Hypothalamus (tissue), 51 donors: ENCODE results near the gene HECTD4.
A peak's percentile ranks its signal among the peaks of the same experiment; 100 is the strongest.
"Not testable (repeated sequence)": the region's sequence is repeated elsewhere in the genome, so short reads cannot be mapped to it uniquely, and the experiment has no call there.

ENCODE experiments used
- DNase-seq, 51 donors: peaks; one replicate each; lab custom pipeline; 2025; lab: John Stamatoyannopoulos, UW

The HECTD4 gene, protein sequence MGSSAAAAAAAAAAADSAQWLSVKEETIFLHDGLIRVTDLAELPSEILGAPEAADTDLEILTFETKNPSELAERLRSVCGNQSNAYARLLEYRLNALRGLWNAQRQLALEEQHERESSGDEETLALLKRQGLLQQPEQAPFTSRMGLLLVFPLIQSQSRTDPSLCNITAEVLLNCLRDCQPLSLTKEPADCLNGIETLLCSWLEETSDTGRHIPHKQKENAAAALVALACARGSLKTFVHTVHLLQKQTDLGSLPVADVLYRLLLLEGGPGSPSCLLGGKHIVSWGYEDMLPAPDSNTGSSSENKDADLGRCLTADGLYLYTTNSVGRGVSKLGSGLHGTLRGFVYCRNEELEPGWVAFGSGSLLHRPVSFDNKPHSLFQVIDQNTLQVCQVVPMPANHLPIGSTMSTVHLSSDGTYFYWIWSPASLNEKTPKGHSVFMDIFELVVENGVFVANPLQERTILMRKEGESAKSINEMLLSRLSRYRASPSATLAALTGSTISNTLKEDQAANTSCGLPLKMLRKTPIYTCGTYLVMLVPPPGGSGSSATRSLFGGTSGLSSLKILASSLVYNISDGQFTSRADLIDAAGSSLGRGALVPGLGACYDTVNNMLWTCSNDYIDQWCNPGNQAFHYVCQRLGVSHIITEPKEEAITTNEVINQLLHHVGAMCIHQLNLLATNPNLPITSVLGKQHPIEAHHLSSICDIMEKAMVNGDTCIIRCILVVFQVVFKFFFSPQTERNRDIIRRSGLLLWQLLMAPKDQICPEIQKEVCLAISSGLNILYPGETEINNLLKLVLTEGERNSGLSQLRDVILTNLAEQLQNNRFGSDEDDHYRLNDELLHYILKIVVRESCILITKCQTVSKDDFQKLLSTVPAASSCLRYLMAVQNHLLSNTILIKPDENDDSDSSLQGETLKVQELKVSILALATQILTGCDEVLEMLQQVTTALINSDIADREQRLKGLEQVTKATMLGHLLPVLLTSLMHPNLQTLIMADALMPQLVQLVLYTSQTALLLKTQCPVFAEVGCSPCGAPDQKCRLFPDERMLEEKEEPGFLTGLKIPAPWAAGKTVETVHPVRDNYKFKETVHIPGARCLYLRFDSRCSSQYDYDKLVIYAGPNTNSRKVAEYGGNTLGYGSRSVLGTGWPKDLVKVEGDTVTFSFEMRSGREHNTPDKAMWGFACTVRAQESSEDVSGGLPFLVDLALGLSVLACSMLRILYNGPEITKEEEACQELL (N-terminal part only)

GRCh38 chr12:112381883-112382796 is at the start of gene HECTD4:
Gene HECTD4, minus strand, starts transcription at chr12:112382431. Its CDS starts 303 bp downstream, at chr12:112382128.
- peak; percentile 59 to 98 (median 88) for DNase-seq

GRCh38 chr12:112431965-112432364 is 49.7 kb upstream of the HECTD4 start:
- no peak for DNase-seq

DNA sequence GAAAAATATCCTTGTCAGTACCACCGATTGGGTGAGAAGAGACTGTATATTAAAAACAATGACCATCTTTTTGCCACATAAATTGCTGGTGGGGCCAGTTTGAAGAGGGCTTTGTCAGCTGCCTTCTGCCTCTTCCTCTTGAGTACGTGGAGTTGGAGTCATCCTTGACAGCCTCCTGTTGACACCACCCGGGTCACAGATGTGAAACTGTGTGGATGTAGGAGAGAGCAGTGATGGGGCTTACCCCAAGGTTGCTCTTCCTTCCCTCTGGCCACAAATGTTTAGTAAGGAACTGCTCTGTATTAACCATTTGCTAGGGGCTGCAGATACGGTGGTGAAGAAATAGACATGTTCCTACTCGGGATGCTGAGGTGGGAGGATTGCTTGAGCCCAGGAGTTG is 48.7 kb upstream of the HECTD4 start:
- no peak for DNase-seq

GRCh38 chr12:112427760-112428159 is 45.5 kb upstream of the HECTD4 start:
- DNase-seq: no peak

GRCh38 chr12:112425582-112426382 is 43.6 kb upstream of the HECTD4 start:
- DNase-seq: no peak

DNA sequence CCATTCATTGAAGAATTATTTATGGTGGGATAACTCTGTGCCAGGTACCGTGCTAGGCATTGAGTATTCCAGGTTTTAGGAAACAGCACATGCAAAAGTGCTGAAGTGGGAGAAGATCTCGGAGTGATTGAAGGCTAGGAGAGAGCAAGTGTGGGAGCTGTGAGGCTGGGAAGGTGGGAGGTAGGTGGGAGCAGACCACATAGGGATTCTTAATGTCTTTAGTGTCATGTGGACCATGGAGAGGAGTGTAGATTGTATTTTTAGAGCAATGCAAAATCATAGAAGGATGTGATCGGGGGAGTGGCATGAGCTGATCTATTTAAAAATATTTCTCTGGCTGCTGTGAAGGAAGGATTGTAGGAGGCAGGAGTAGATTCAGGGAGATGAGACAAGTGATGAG is 41.9 kb upstream of the HECTD4 start:
- DNase-seq: peak in 1 of 51 donors; percentile 25

DNA sequence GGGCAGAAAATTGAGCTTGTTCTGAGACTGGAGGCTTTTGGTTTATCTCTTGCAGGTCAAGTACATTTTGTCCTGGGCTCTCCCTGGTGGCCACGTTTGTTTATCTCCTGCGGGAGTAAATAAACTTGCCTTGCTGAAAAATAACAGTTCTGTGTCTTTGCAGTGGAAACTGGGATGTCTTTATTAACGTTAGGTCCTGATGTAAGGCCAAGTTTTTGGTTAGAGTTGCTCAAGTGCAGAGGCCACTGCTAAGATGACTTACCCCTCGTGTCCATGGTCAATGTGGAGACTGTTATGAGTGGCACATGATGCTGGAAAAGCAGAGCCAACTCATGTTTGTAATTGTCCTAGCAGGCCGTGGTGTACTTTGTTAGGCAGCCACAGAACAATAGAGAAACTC is 40.3 kb upstream of the HECTD4 start:
- peak in 33 of 51 donors; percentile 2 to 83 (median 35) for DNase-seq

DNA sequence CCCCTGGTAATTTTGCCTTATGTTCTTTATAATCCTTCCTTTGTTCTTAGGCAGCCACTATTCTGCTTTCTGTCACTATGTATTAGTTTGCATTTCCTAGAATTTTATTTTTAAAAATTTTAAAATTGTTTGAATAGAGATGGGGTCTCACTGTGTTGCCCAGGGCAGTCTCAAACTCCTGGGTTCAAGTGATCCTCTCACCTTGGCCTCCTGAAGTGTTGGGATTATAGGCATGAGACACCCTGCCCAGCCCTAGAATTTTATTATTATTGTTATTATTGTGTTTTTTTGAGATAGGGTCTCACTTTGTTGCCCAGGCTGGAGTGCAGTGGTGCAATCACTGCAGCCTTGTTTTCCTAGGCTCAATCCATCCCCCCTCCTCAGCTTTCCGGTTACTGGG is 39.1 kb upstream of the HECTD4 start:
- no peak for DNase-seq

GRCh38 chr12:112420740-112421139 is 38.5 kb upstream of the HECTD4 start:
- DNase-seq: no peak

DNA sequence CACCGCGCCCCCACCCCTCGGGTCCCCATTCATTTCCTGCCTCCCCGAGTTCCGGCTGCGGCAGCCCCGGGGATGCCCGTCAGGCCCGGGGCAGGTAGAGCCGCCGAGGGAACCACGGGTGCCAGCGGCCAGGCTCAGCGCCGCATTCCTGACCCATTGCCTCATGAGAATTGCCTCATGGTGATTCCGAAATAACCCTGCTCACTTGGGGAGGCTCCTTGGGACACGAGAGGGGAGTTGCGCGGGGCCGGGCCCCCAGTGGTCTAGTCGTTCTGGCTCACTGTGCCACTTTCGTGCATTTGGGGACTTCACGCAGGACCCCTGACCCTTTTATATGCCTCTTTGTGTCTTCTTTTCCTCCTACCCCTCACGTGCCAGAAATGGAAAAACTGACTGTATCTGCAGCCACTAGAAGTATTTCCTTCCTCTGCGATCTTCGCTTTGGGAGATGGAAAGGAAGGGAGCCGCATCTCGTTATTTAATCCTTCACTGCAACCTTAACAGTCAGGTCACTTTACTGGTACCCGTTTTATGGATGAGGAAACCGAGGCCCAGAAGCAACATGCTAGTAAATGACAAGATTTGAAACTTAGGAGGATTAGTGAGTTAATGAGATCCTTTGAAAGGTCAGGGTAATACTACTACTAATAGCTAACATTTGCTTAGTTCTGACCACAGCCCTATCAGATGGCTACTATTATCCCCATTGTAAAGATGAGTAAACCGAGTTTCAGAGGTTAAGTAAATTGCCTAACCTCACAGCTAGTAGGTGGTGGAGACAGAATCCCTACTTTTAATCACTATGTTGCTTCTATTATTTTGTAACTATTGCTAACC is 37.3 kb upstream of the HECTD4 start:
- peak in 12 of 51 donors; percentile 5 to 58 (median 40) for DNase-seq

- DNase-seq: peak; percentile 36 to 93 (median 83)
Observed at GRCh38 chr12:112418608-112419296, 36.5 kb upstream of the HECTD4 start, which contains the start of gene PTPN11. Gene PTPN11, plus strand, starts transcription at chr12:112418947. Its CDS starts 165 bp downstream, at chr12:112419112.

DNA sequence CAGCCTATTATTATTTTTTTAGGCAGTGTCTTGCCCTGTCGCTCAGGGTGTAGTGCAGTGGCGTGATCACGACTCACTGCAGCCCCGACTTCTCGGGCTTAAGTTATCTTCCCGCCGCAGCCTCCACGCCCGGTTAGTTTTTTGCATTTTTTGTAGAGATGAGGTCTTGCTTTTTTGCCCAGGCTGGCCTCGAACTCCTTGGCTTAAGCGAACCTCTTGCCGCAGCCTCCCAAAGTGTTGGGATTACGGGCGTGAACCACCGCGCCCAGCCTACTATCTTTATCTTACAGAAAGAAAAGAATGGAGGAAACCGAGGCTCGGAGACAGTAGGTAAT is 36.0 kb upstream of the HECTD4 start:
- DNase-seq: peak in 1 of 51 donors; percentile 54

GRCh38 chr12:112415457-112415856 is 33.2 kb upstream of the HECTD4 start:
- DNase-seq: not testable (repeated sequence)

GRCh38 chr12:112413855-112414625 is 31.8 kb upstream of the HECTD4 start:
- DNase-seq: no peak

- no peak for DNase-seq
Observed at GRCh38 chr12:112409906-112410244, 27.6 kb upstream of the HECTD4 start.

DNA sequence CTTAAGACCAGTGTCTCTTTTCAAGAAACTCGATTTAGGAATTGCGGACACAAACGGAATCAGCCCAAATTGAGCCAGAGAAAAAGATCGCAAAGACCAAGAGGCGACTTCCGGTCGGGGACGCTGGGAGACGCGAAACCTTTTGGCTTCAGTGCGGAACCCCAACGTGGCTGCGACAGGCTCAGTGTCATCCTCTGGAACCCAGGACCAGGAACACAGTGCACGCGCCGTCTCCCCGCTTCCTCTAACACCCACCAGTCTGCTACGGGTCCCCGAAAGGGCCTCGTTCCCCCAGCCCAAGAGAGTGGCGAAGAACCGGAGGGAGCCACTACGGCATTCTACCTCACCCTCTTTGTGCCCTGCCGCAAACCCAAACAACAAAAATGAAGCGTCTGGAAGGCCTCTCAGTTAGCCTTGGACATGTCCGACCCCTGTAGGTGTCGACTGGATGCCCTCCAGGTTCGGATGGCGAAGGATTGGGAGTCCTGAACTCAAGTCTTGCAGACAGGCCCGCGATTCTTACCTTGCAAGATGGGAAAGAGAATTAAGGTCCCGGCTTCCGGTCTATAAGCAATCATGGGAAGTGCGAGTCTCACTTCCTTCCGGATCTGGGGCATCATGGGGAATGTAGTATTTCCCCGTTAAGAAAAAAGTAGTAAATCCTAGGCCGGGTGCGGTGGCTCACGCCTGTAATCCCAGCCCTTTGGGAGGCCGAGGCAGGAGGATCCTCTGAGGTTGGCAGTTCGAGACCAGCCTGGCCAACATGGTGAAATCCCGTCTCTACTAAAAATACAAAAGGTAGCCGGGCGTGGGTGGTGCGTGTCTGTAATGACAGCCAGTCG is 27.1 kb upstream of the HECTD4 start, which contains the start of gene RPL6:
TSS of gene RPL6 (minus strand) at position 542 of the 842 bp plus-strand sequence. CDS start 949 bp downstream, outside the sequence.
- DNase-seq: peak; percentile 39 to 95 (median 74)
